BLaER1 (cell line): ENCODE measurements around the gene HOXD13.

ENCODE experiments used
- H3K27ac ChIP-seq: shearing (Covaris generic); formaldehyde crosslinking; 2 replicates; pipeline ENCODE4 v1.8.1; 2022
- H3K27me3 ChIP-seq: shearing (Covaris generic); formaldehyde crosslinking; 2 replicates; pipeline ENCODE4 v1.8.1; 2022
- H3K36me3 ChIP-seq: shearing (Covaris generic); formaldehyde crosslinking; 2 replicates; pipeline ENCODE4 v1.8.1; 2022
- H3K4me1 ChIP-seq: shearing (Covaris generic); formaldehyde crosslinking; 2 replicates; pipeline ENCODE4 v1.8.1; 2022
- H3K4me2 ChIP-seq: shearing (Covaris generic); formaldehyde crosslinking; 2 replicates; pipeline ENCODE4 v1.8.1; 2022
- H3K4me3 ChIP-seq: shearing (Covaris generic); formaldehyde crosslinking; 2 replicates; pipeline ENCODE4 v1.8.1; 2022
- H3K9ac ChIP-seq: shearing (Covaris generic); formaldehyde crosslinking; 2 replicates; pipeline ENCODE4 v1.8.1; 2022
- H3K9me3 ChIP-seq: shearing (Covaris generic); formaldehyde crosslinking; 2 replicates; pipeline ENCODE4 v1.8.1; 2022
- H4K20me1 ChIP-seq: shearing (Covaris generic); formaldehyde crosslinking; 2 replicates; pipeline ENCODE4 v1.8.1; 2022
- Cebpa-rat ChIP-seq: shearing (Covaris generic); IDR thresholded peaks from 2 replicates; pipeline ENCODE4 v1.8.1; 2022

The HOXD13 gene

GRCh38 chr2:176099159-176099727 is 6.7 kb downstream of the HOXD13 start:
- Histone ChIP-seq H3K9ac (no peak overlapping the region), H3K27me3 (peaks cover 100% of the 10 kb centered on the region)

GRCh38 chr2:176099728-176100546 is 7.4 kb downstream of the HOXD13 start, which contains the start of gene HOXD12:
HOXD12 (plus strand) TSS chr2:176099795; CDS start chr2:176099802, 7 bp downstream.
- peaks cover 83% of the 10 kb centered on the region for H4K20me1 ChIP-seq
- peaks cover 57% of the 10 kb centered on the region for H3K9me3 ChIP-seq
- no peak within 1 kb of the TSS for H3K9ac ChIP-seq
- peaks cover 100% of the 10 kb centered on the region for H3K27me3 ChIP-seq
- no peak within 1 kb of the TSS for H3K4me2 ChIP-seq
- TF ChIP-seq Cebpa-rat = no peak
- H3K4me1 ChIP-seq = peaks cover 9% of the 10 kb centered on the region
- H3K4me3 ChIP-seq = no peak within 1 kb of the TSS
- no peaks in the 10 kb centered on the region for H3K36me3 ChIP-seq
- no peak within 1 kb of the TSS for H3K27ac ChIP-seq

More at GRCh38 chr2:176099159-176099727, 6.7 kb downstream of the HOXD13 start:
- no peak overlapping the region for H3K4me3 ChIP-seq
- peaks cover 9% of the 10 kb centered on the region for H3K4me1 ChIP-seq
- H3K27ac ChIP-seq = no peak overlapping the region
- no peak for TF ChIP-seq Cebpa-rat
- no peaks in the 10 kb centered on the region for H3K36me3 ChIP-seq
- H4K20me1 ChIP-seq = peaks cover 90% of the 10 kb centered on the region
- peaks cover 51% of the 10 kb centered on the region for H3K9me3 ChIP-seq
- H3K4me2 ChIP-seq = no peak overlapping the region

- peaks cover 76% of the 10 kb centered on the region for H4K20me1 ChIP-seq
- no peak overlapping the region for H3K9ac ChIP-seq
- no peak for TF ChIP-seq Cebpa-rat
- H3K27ac ChIP-seq = no peak overlapping the region
- no peaks in the 10 kb centered on the region for H3K36me3 ChIP-seq
- H3K4me1 ChIP-seq = peaks cover 9% of the 10 kb centered on the region
- no peak overlapping the region for H3K4me2 ChIP-seq
- no peak overlapping the region for H3K4me3 ChIP-seq
- peaks cover 65% of the 10 kb centered on the region for H3K9me3 ChIP-seq
- H3K27me3 ChIP-seq = peaks cover 100% of the 10 kb centered on the region
These were observed 8.1 kb downstream of the HOXD13 start for GRCh38 chr2:176100547-176101140.

- peaks cover 9% of the 10 kb centered on the region for H3K4me1 ChIP-seq
- H4K20me1 ChIP-seq = peaks cover 69% of the 10 kb centered on the region
- no peak overlapping the region for H3K27ac ChIP-seq
- H3K4me3 ChIP-seq = no peak overlapping the region
- TF ChIP-seq Cebpa-rat = no peak
- H3K27me3 ChIP-seq = peaks cover 100% of the 10 kb centered on the region
- H3K9ac ChIP-seq = no peak overlapping the region
- H3K36me3 ChIP-seq = no peaks in the 10 kb centered on the region
- peaks cover 71% of the 10 kb centered on the region for H3K9me3 ChIP-seq
- no peak overlapping the region for H3K4me2 ChIP-seq
These were observed 8.8 kb downstream of the HOXD13 start for GRCh38 chr2:176101216-176101830.

GRCh38 chr2:176101842-176102241 is 9.3 kb downstream of the HOXD13 start:
- peaks cover 100% of the 10 kb centered on the region for H3K27me3 ChIP-seq
- no peak overlapping the region for H3K4me3 ChIP-seq
- no peaks in the 10 kb centered on the region for H3K36me3 ChIP-seq
- H3K4me1 ChIP-seq = peaks cover 6% of the 10 kb centered on the region
- TF ChIP-seq Cebpa-rat = no peak
- no peak overlapping the region for H3K27ac ChIP-seq
- H3K4me2 ChIP-seq = no peak overlapping the region
- H4K20me1 ChIP-seq = peaks cover 64% of the 10 kb centered on the region
- H3K9ac ChIP-seq = no peak overlapping the region
- H3K9me3 ChIP-seq = peaks cover 77% of the 10 kb centered on the region

- Histone ChIP-seq H3K9me3 (peaks cover 82% of the 10 kb centered on the region), H3K27ac (no peak overlapping the region), H3K4me3 (no peak overlapping the region), H3K9ac (no peak overlapping the region), H3K4me2 (no peak overlapping the region), H3K27me3 (peaks cover 99% of the 10 kb centered on the region), H4K20me1 (peaks cover 58% of the 10 kb centered on the region; the same call in 1 of the 2 replicates), H3K4me1 (peaks cover under 1% of the 10 kb centered on the region), H3K36me3 (no peaks in the 10 kb centered on the region)
- TF ChIP-seq Cebpa-rat = no peak
These were observed 9.9 kb downstream of the HOXD13 start for GRCh38 chr2:176102309-176102866.

GRCh38 chr2:176103194-176103593 is 10.7 kb downstream of the HOXD13 start:
- H3K27me3 ChIP-seq = peaks cover 95% of the 10 kb centered on the region

GRCh38 chr2:176103742-176104315 is 11.3 kb downstream of the HOXD13 start:
- Histone ChIP-seq H3K4me1 (no peaks in the 10 kb centered on the region), H3K4me2 (no peak overlapping the region), H3K36me3 (no peaks in the 10 kb centered on the region), H3K27me3 (peaks cover 95% of the 10 kb centered on the region), H3K9ac (no peak overlapping the region), H3K27ac (no peak overlapping the region), H3K9me3 (peaks cover 93% of the 10 kb centered on the region), H4K20me1 (peaks cover 45% of the 10 kb centered on the region; the same call in 1 of the 2 replicates), H3K4me3 (no peak overlapping the region)
- TF ChIP-seq Cebpa-rat = no peak

More at GRCh38 chr2:176103194-176103593, 10.7 kb downstream of the HOXD13 start:
- Histone ChIP-seq H3K27ac (no peak overlapping the region), H3K4me3 (no peak overlapping the region), H3K9ac (no peak overlapping the region), H3K4me2 (no peak overlapping the region), H3K9me3 (peaks cover 88% of the 10 kb centered on the region), H4K20me1 (peaks cover 52% of the 10 kb centered on the region; the same call in 1 of the 2 replicates), H3K36me3 (no peaks in the 10 kb centered on the region), H3K4me1 (no peaks in the 10 kb centered on the region)
- TF ChIP-seq Cebpa-rat = no peak

GRCh38 chr2:176104316-176105077 is 12.0 kb downstream of the HOXD13 start:
- H3K27me3 ChIP-seq = peaks cover 95% of the 10 kb centered on the region
- no peaks in the 10 kb centered on the region for H3K36me3 ChIP-seq
- H3K9me3 ChIP-seq = peaks cover 92% of the 10 kb centered on the region
- no peak overlapping the region for H3K27ac ChIP-seq
- H3K4me3 ChIP-seq = no peak overlapping the region
- H3K4me1 ChIP-seq = no peaks in the 10 kb centered on the region
- H4K20me1 ChIP-seq = peaks cover 42% of the 10 kb centered on the region; the same call in 1 of the 2 replicates
- H3K9ac ChIP-seq = no peak overlapping the region
- TF ChIP-seq Cebpa-rat = no peak
- no peak overlapping the region for H3K4me2 ChIP-seq
